Testis (tissue), 2 donors: ENCODE data around the gene ZNF500.

Experiments used
- POLR2A ChIP-seq: fragments of 450-650 bp; IDR thresholded peaks from one replicate; pipeline ENCODE4 v1.6.1; 2017; ENCODE audit warnings: antibody characterized with exemption, mild to moderate bottlenecking, moderate library complexity
- TF ChIP-seq, protein P1 (sequence below), 3 experiments: fragments of 450-650 bp in 2 of 3; fragments of 200-600 bp in 1 of 3; sonication (generic) in 1 of 3; IDR thresholded peaks; one replicate each; pipeline ENCODE4 v1.5.1; 2016 to 2019; ENCODE audit warnings: antibody characterized with exemption in 3 of 3, mild to moderate bottlenecking in 2 of 3, moderate library complexity in 1 of 3

DNA sequence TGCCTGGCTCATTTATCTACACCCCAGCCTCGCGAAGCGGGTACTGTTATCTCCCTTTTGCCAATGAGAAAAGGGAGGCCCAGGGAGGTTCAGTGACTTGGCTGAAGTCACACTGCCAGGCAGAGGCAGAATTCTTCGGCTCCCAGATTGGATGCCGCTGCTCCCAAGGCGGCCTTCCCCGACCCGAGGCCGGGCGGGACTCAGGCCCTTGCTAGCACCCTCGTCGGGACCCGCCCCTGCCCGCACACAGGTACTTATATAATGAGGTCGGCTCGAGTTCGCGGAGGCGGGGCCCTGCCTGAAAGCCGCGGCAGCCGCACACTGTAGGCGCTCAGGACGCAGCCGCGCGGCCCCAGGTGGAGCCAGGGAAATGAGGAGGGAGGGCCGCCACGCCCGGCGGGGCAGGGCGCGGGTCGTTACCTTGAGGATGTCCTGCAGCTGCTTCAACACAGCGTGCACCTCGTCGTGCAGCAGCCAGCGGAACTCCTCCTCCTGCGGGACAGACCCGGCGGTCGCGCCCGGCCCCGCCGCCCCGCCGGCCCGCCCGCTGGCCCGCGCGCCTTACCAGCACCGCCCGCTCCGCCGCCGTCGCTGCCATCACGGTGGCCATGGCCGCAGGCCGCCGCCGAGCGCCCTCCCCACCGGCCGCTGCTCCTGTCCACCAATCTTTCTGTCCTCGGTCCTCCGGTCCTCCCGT is 35.1 kb upstream of the ZNF500 start, which contains the start of gene ROGDI:
- no peak for TF ChIP-seq POLR2A
- TF ChIP-seq, protein P1, sequence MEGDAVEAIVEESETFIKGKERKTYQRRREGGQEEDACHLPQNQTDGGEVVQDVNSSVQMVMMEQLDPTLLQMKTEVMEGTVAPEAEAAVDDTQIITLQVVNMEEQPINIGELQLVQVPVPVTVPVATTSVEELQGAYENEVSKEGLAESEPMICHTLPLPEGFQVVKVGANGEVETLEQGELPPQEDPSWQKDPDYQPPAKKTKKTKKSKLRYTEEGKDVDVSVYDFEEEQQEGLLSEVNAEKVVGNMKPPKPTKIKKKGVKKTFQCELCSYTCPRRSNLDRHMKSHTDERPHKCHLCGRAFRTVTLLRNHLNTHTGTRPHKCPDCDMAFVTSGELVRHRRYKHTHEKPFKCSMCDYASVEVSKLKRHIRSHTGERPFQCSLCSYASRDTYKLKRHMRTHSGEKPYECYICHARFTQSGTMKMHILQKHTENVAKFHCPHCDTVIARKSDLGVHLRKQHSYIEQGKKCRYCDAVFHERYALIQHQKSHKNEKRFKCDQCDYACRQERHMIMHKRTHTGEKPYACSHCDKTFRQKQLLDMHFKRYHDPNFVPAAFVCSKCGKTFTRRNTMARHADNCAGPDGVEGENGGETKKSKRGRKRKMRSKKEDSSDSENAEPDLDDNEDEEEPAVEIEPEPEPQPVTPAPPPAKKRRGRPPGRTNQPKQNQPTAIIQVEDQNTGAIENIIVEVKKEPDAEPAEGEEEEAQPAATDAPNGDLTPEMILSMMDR (IDR thresholded peaks at IDR 0.05) = no peak
